ENCODE measurements around the gene FOXN1.

Gene FOXN1

DNA sequence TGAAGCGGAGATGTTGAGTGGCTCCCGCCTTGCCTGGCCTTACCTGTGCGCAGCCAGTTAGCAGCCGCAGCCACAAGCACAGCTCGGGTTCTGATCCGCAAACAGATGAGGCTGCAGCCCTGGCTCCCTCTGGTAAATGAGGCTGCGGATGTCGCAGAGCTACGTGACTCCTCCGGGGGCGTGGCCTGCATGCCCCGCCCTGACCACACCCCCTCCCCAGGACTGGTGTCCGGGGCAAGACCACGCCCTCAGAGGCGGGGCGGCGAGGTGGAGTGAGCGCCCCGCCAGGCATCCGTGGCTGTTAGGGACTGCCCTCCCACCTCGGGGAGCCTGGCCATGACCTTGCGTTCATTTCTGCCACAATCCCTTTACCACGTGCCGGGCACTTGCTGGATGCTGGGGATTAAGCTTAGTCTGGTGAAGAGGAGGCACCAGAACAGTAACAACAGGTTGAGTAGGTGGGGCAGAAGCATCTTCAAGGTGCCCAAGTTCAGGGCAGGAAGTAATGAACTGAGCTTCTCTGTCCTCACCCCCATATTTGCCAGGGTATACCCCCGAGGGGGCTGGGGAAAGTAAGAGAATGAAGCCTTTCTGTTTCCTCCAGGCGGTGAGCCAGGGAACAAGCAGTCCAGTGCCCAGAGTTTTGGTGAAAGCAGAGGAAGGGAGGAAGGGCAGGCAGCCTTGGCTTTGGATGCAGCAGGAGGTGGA, 70.8 kb downstream of the FOXN1 start, which contains the start of gene ALDOC:
ALDOC (minus strand) TSS at position 138 of the 708 bp plus-strand sequence. CDS start 1,363 bp downstream, outside the sequence.
- DNase-seq = peak; percentile 81 to 89

- no peak for DNase-seq
These were observed 71.3 kb downstream of the FOXN1 start for GRCh38 chr17:28577466-28577824.

GRCh38 chr17:28578246-28579195, 72.4 kb downstream of the FOXN1 start:
- no peak for DNase-seq

GRCh38 chr17:28579526-28579925, 73.4 kb downstream of the FOXN1 start:
- DNase-seq = no peak

DNA sequence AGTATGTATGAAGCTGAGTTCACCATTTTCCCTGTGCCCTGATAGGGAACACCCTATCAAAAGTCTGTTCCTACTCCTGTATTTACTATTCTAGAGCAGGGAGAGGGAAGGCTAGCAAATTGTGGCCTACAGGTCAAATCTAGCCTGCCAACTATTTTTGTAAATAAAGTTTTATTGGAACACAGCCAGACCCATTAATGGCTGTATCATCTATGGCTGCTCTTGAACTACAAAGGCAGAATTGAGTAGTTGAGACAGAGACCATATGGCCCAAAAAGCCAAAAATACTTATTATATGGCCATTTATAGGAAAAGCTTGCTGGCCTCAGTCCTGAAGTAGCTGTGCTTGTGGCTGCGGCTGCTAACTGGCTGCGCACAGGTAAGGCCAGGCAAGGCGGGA, 74.8 kb downstream of the FOXN1 start:
- DNase-seq = no peak

- DNase-seq = no peak
These were observed 76.4 kb downstream of the FOXN1 start for GRCh38 chr17:28582513-28582912.

DNA sequence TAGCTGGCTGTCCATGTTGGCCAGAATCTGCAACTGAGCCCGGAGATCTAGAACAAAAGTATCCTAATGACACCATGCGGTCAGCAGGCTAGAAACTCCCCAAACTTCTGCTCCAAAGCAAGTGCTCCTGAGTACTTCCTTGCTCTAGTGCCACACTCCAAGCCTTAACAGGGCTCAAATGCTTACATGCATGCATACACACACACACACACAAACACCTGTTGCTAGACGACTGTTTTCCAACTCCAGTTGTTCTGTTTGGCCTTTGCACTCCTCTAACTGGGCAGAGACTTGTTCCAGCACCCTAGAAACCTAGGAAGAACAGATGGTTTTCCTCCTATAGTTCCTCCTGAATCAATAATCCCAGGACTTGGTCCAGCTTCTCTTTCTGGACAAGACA, 78.3 kb downstream of the FOXN1 start:
- no peak for DNase-seq

DNA sequence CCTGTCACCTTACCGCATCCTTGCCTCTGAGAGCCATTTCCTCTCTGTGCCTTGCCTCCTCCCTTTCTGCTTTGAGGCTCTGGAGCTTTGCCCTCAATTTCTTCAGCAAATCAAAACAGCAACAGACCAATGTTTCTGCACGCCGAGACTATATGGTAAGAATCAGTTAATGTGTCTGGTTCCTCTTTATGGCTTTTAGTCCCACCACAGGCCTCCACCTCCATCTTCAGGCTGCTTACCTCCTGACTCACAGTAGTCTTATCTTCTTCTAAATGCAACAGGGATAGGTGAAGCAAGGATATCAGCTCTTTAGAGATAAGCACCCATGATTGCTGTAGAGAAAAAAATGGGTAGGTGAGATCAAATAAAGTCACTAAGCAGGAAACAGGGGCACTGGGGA, 79.7 kb downstream of the FOXN1 start:
- DNase-seq = no peak

All from bone marrow (tissue), 2 donors.